HepG2 (cell line): Measurements from ENCODE around the gene EPN2. TPM values are rescaled to one million over a fixed set of nuclear protein-coding genes. Genes with fewer than 3 reads are reported as not detected.
A peak's percentile ranks its signal among the peaks of the same experiment; 100 is the strongest.

Experiments
- BCLAF1 ChIP-seq: fragments of 450-650 bp; IDR thresholded peaks from 2 replicates; pipeline ENCODE4 v1.6.1; 2017; ENCODE audit warnings: mild to moderate bottlenecking
- CREBL2 ChIP-seq: sonication (generic); formaldehyde crosslinking; IDR thresholded peaks from 2 replicates; pipeline ENCODE4 v1.8.1; 2023; ENCODE audit warnings: missing genetic modification reagents, mild to moderate bottlenecking, borderline replicate concordance
- DDIT3 ChIP-seq: sonication (generic); formaldehyde crosslinking; IDR thresholded peaks from 2 replicates; pipeline ENCODE4 v1.4.0; 2020; ENCODE audit warnings: mild to moderate bottlenecking, missing genetic modification reagents
- EED ChIP-seq: sonication (generic); formaldehyde crosslinking; IDR thresholded peaks from 2 replicates; pipeline ENCODE4 v1.5.0; 2020; ENCODE audit warnings: mild to moderate bottlenecking, missing genetic modification reagents
- GLI4 ChIP-seq: sonication (generic); formaldehyde crosslinking; IDR thresholded peaks from 2 replicates; pipeline ENCODE4 v1.5.1; 2020; ENCODE audit warnings: missing genetic modification reagents, mild to moderate bottlenecking, moderate library complexity, borderline replicate concordance
- GPN1 ChIP-seq: sonication (generic); formaldehyde crosslinking; IDR thresholded peaks from 2 replicates; pipeline ENCODE4 v1.5.1; 2020; ENCODE audit warnings: missing genetic modification reagents, borderline replicate concordance
- GTF3A ChIP-seq: sonication (generic); formaldehyde crosslinking; conservative IDR thresholded peaks from 2 replicates; pipeline ENCODE4 v1.4.0; 2020; ENCODE audit warnings: mild to moderate bottlenecking, missing genetic modification reagents
- MTA1 ChIP-seq: sonication (generic); formaldehyde crosslinking; IDR thresholded peaks from 2 replicates; pipeline ENCODE4 v1.4.0; 2020; ENCODE audit warnings: missing genetic modification reagents, mild to moderate bottlenecking, borderline replicate concordance
- NR2F1 ChIP-seq, 2 experiments: fragments of 450-650 bp in 1 of 2; formaldehyde crosslinking in 1 of 2; IDR thresholded peaks; 2 replicates each; pipeline versions ENCODE4 v1.5.0 to v1.6.1; 2016 to 2020; ENCODE audit warnings: mild to moderate bottlenecking in 1 of 2, missing compliant biosample characterization in 1 of 2, missing genetic modification reagents in 1 of 2, moderate library complexity in 1 of 2
- POLR2A ChIP-seq, 2 experiments: IDR thresholded peaks; 2 replicates each; pipeline ENCODE4 v1.6.1; 2011; ENCODE audit warnings: low read depth in 2 of 2, low read length in 2 of 2, mild to moderate bottlenecking in 1 of 2, moderate library complexity in 1 of 2; ENCODE audit not compliant: insufficient read depth in 1 of 2
- SP1 ChIP-seq, 2 experiments: fragments of 450-650 bp in 1 of 2; sonication (generic) in 1 of 2; formaldehyde crosslinking in 1 of 2; IDR thresholded peaks; 2 replicates each; pipeline versions ENCODE4 v1.4.0 to v1.6.1; 2016 to 2020; ENCODE audit warnings: missing genetic modification reagents in 1 of 2
- SRSF9 ChIP-seq: fragments of 200-400 bp; formaldehyde crosslinking; IDR thresholded peaks from 2 replicates; pipeline ENCODE4 v1.6.1; 2018; ENCODE audit warnings: borderline replicate concordance, mild to moderate bottlenecking, low read depth, low read length; ENCODE audit not compliant: insufficient read depth, poor library complexity, severe bottlenecking
- ZFX ChIP-seq: sonication (generic); formaldehyde crosslinking; IDR thresholded peaks from 2 replicates; pipeline ENCODE4 v1.4.0; 2020; ENCODE audit warnings: mild to moderate bottlenecking, low read depth, missing genetic modification reagents, moderate library complexity
- ZMYM2 ChIP-seq: sonication (generic); formaldehyde crosslinking; IDR thresholded peaks from 2 replicates; pipeline ENCODE4 v1.8.0; 2022; ENCODE audit warnings: mild to moderate bottlenecking, missing genetic modification reagents
- ZNF12 ChIP-seq: sonication (generic); formaldehyde crosslinking; IDR thresholded peaks from 2 replicates; pipeline ENCODE4 v1.5.0; 2020; ENCODE audit warnings: missing genetic modification reagents
- ZNF326 ChIP-seq: sonication (generic); formaldehyde crosslinking; IDR thresholded peaks from 2 replicates; pipeline ENCODE4 v1.4.0; 2020; ENCODE audit warnings: missing genetic modification reagents, borderline replicate concordance
- ZNF329 ChIP-seq: sonication (generic); formaldehyde crosslinking; IDR thresholded peaks from 2 replicates; pipeline ENCODE4 v1.9.0; 2021; ENCODE audit warnings: low read depth, mild to moderate bottlenecking, missing genetic modification reagents
- polyA plus RNA-seq, 8 experiments: library from polyadenylated mRNA; depleted of rRNA in 3 of 8; stranded (reverse) in 7 of 8; unstranded in 1 of 8; fragments of >200 nt; fragmentation: Illumina TruSeq in 4 of 8; extraction: Trizol in 4 of 8; gene quantifications; 2 replicates each; pipeline versions ENCODE4 v1.2.1 to v1.2.3, GENCODE V29; 2011 to 2016; ENCODE audit warnings: low read depth in 4 of 8, missing spikeins in 1 of 8, mixed read lengths in 1 of 8; ENCODE audit not compliant: insufficient read depth in 1 of 8
- total RNA-seq, 5 experiments: library from RNA; depleted of rRNA; stranded (reverse); fragments of >200 nt; fragmentation: Illumina TruSeq; extraction: Trizol; gene quantifications; 2 replicates each; pipeline ENCODE4 v1.2.3, GENCODE V29; 2016; ENCODE audit warnings: low read depth in 1 of 5
- TF ChIP-seq, protein P1 (sequence below): sonication (generic); formaldehyde crosslinking; IDR thresholded peaks from 2 replicates; pipeline ENCODE4 v1.5.1; 2020; ENCODE audit warnings: mild to moderate bottlenecking, missing genetic modification reagents, moderate library complexity
- TF ChIP-seq, protein P2 (sequence below): sonication (generic); formaldehyde crosslinking; conservative IDR thresholded peaks from 2 replicates; pipeline ENCODE4 v1.8.0; 2022; ENCODE audit warnings: low read depth, missing genetic modification reagents
- TF ChIP-seq, protein P3 (sequence below): sonication (generic); formaldehyde crosslinking; IDR thresholded peaks from 2 replicates; pipeline ENCODE4 v1.8.0; 2022; ENCODE audit warnings: missing genetic modification reagents, mild to moderate bottlenecking, borderline replicate concordance

Gene EPN2
- total and polyA plus RNA-seq, 2 of the 13 experiments (the other 11 are each of a cell fraction or from before 2014, with no cell fraction given): 7.8 to 19.2 TPM

GRCh38 chr17:19237389-19238166 is 412 bp downstream of the EPN2 start (continued):
- TF ChIP-seq NR2F1 (CRISPR knock-in tag; IDR thresholded peaks at IDR 0.05) (no peak), ZNF329 (0 out of 2 replicates have a peak, but pooled peaks have one; percentile 43), ZMYM2 (CRISPR knock-in tag) (no peak), MTA1 (CRISPR knock-in tag) (peak; percentile 13; the same call in 1 of the 2 replicates), ZNF326 (CRISPR knock-in tag) (no peak), BCLAF1 (no peak), CREBL2 (CRISPR knock-in tag) (no peak), SP1 (IDR thresholded peaks at IDR 0.05) (no peak), SP1 (CRISPR knock-in tag; IDR thresholded peaks at IDR 0.05) (0 out of 2 replicates have a peak, but pooled peaks have one; percentile 15), EED (CRISPR knock-in tag) (0 out of 2 replicates have a peak, but pooled peaks have one; percentile 24), GTF3A (CRISPR knock-in tag) (no peak), SRSF9 (no peak), GPN1 (CRISPR knock-in tag) (no peak), GLI4 (0 out of 2 replicates have a peak, but pooled peaks have one; percentile 30), ZFX (peak; percentile 17), DDIT3 (CRISPR knock-in tag) (no peak), POLR2A (IDR thresholded peaks at IDR 0.05; ENCODE audit: insufficient read depth in 1 of 2, low read depth in 2 of 2, low read length in 2 of 2) (peak in 1 of 2 experiments; percentile 55; a peak in 1 of 4 replicates), ZNF12 (CRISPR knock-in tag) (no peak)
- TF ChIP-seq, protein P1, sequence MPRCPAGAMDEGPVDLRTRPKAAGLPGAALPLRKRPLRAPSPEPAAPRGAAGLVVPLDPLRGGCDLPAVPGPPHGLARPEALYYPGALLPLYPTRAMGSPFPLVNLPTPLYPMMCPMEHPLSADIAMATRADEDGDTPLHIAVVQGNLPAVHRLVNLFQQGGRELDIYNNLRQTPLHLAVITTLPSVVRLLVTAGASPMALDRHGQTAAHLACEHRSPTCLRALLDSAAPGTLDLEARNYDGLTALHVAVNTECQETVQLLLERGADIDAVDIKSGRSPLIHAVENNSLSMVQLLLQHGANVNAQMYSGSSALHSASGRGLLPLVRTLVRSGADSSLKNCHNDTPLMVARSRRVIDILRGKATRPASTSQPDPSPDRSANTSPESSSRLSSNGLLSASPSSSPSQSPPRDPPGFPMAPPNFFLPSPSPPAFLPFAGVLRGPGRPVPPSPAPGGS: peak; percentile 56; the same call in 1 of the 2 replicates
- TF ChIP-seq, protein P2, sequence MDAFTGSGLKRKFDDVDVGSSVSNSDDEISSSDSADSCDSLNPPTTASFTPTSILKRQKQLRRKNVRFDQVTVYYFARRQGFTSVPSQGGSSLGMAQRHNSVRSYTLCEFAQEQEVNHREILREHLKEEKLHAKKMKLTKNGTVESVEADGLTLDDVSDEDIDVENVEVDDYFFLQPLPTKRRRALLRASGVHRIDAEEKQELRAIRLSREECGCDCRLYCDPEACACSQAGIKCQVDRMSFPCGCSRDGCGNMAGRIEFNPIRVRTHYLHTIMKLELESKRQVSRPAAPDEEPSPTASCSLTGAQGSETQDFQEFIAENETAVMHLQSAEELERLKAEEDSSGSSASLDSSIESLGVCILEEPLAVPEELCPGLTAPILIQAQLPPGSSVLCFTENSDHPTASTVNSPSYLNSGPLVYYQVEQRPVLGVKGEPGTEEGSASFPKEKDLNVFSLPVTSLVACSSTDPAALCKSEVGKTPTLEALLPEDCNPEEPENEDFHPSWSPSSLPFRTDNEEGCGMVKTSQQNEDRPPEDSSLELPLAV (CRISPR knock-in tag): no peak
- TF ChIP-seq, protein P3, sequence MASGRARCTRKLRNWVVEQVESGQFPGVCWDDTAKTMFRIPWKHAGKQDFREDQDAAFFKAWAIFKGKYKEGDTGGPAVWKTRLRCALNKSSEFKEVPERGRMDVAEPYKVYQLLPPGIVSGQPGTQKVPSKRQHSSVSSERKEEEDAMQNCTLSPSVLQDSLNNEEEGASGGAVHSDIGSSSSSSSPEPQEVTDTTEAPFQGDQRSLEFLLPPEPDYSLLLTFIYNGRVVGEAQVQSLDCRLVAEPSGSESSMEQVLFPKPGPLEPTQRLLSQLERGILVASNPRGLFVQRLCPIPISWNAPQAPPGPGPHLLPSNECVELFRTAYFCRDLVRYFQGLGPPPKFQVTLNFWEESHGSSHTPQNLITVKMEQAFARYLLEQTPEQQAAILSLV (CRISPR knock-in tag): peak; percentile 12; the same call in 1 of the 2 replicates
